HAP-1 (cell line): ENCODE results near the gene SHFL.

Source experiments
- DNase-seq, 2 experiments: peaks; one replicate each; pipeline ENCODE4 v3.0.0-alpha.2; 2016 to 2020; ENCODE audit warnings: low spot score in 2 of 2
- H3K27me3 ChIP-seq: fragments of 250-450 bp; sonication (Bioruptor Pico); 2 replicates; pipeline ENCODE4 v1.5.1; 2020; ENCODE audit warnings: low read depth, mild to moderate bottlenecking, moderate library complexity
- H3K36me3 ChIP-seq: fragments of 250-450 bp; sonication (Bioruptor Pico); replicated peaks from 2 replicates; pipeline ENCODE4 v1.5.1; 2020; ENCODE audit warnings: mild to moderate bottlenecking
- H3K4me1 ChIP-seq: fragments of 250-450 bp; sonication (Bioruptor Pico); 2 replicates; pipeline ENCODE4 v1.5.1; 2020; ENCODE audit warnings: mild to moderate bottlenecking
- H3K4me3 ChIP-seq: fragments of 250-450 bp; sonication (Bioruptor Pico); 2 replicates; pipeline ENCODE4 v1.5.1; 2020; ENCODE audit warnings: mild to moderate bottlenecking, moderate library complexity
- H3K9me3 ChIP-seq: fragments of 250-450 bp; sonication (Bioruptor Pico); 2 replicates; pipeline ENCODE4 v1.5.1; 2020; ENCODE audit warnings: mild to moderate bottlenecking, moderate library complexity
- in situ Hi-C: fragments of 300-500 bp; cut with MboI; formaldehyde crosslinking; loops from 3 replicates; pipeline ENCODE4 v1.14.3; 2020; ENCODE audit warnings: low sequenced_read_pairs, inconsistent platforms, mixed read lengths

SHFL gene

DNA sequence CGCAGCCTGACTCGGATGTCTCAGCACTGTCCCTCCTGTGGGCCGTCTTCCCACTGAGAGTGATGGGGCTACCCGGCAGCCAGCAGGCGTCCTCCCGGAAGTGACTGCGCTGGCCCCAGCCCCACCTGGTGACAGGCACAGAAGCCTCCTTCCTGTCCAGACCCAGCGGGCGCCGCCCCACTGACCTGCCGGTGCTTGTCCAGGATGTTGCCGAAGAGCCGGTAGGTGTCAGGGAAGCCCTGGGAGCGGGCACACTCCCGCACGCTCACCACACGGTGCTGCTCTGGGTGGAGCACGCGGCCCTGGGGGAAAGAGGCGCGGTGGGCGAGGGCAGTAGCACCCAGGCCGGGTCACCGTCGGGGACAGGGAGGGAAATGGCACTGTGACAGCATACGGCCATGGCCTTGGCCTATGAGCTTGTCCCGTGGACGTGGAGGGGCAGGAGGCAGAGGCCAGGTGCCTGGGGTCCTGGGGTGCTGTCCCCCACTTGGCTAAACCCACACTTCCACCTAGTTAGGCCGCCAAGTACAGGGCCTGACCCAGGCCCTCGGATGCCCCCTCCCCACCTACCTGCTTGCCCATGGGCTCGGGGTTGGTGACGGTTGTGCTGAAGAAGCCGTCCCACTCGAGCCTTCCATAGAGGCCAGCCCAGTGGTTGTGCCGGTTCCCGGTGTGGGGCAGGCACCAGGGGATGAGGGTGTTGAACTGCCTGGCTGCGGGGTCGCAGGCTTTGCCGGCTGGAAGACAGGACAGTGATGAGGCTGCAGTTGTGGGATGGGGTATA lies 49.6 kb downstream of the SHFL start:
- peaks cover 88% of the 10 kb centered on the region for H3K36me3 ChIP-seq
- H3K4me3 ChIP-seq: no peak overlapping the region
- H3K27me3 ChIP-seq: no peaks in the 10 kb centered on the region
- H3K9me3 ChIP-seq: no peaks in the 10 kb centered on the region
- in situ Hi-C loops: no loop called here
- H3K4me1 ChIP-seq: no peaks in the 10 kb centered on the region
- no peak for DNase-seq

DNA sequence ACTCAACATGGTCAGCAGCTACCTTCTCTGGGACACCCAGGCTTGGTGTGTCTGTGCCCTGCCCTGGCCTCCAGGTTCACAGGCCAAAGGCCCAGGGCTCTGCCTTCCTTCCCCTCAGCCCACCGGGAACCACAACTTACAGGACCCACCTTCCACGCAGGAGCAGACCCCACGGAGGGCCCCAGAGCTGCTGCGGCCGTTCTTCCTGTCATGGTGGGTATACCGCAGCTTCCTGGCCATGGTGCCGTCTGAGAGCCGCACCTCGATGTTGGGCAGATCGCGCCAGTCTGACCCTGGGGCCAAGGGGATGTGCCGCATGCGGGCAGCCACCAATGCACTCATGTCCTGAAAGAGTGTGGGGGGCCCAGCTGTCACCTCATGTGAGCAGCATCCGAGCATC lies 50.8 kb downstream of the SHFL start:
- Histone ChIP-seq H3K27me3 (no peaks in the 10 kb centered on the region), H3K4me3 (no peak overlapping the region), H3K36me3 (peaks cover 89% of the 10 kb centered on the region), H3K4me1 (no peaks in the 10 kb centered on the region), H3K9me3 (no peaks in the 10 kb centered on the region)
- in situ Hi-C loops: no loop called here
- no peak for DNase-seq

DNA sequence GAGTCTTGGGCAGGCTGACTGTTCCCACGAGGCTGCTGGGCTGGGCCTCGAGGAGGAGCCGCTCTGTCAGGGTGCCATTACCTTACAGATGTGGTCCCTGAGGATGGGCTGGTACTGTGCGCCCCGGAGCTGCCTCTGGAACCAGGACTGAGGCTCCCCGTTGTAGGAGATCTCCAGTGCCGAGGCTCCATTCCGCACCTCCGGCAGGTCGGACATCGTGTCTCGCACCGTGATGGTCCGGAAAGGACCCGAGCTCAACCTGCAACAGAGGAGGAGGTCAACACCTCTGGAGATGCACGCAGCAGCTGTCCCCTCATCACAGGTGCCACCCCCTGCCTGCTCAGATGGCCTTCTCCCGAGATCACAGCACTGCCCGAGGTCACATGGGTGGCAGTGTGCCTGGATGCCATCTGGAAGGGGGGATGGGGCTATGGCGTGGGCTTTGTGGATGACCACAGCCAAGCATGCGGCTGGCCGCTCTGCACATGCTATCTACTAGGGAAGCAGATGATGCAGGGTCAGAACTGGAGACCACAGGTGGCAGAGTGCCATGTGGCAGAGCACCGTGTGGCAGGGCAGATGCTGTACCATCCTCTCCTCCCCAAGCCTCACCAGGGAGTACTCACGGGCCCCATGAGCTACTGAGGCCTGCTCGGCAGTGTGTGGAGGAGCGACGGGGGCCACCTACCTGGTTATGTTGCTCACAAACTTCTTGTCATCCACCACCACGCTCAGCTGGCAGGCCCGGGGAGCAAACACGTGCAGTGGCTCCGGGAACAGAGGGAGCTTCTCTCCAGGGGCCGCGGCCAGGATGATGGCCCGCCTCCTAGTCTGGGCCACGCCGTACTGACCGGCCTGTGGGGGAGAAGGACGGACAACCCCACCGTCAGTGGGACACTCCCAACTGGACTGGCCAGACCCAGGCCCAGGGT lies 51.9 kb downstream of the SHFL start:
- no peak for DNase-seq
- Histone ChIP-seq H3K36me3 (peaks cover 91% of the 10 kb centered on the region), H3K4me3 (no peak overlapping the region), H3K4me1 (no peaks in the 10 kb centered on the region), H3K27me3 (no peaks in the 10 kb centered on the region), H3K9me3 (no peaks in the 10 kb centered on the region)
- in situ Hi-C loops: no loop called here

DNA sequence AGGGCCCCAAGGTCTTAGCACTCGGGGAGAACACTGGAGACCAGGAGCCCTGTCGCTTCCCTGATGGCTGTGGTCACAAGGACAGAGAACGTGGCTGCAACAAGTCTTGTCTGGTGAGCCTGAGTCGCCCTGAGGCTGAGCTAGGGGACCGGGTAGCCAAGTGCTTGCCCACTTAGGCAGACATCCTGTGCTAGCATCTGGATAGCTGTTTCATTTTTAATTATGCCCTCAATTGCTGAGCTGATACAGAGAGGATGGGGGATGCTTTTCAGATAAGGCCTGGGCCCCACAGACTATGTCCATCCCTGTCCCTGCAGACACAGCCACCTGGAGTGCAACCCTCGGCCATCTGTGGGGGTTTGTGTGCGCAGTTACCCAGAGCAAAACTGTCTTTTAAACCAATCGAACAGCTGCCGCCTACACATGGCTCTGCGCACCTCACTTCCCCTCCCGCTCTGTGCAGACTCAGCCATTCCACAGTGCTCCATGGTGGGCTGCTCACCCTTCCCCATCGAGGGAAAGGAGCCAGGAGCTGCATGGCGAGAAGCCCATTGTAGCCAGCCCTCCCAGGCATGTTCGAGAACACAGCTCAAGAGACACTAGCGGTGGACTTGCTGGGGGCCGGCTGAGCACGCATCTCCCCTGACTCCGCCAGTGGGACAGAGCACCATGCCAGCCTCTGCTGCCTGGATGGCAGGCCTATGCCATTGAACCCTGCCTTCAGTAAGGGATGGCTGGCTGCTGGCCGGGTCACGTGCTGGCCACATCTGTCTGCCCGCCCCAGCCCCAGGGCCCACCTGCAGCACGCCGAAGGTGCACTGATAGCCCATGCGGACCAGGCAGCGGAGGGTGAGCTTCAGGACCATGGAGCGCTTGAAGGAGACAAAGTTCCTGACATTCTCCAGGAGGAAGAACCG lies 53.0 kb downstream of the SHFL start:
- H3K4me3 ChIP-seq: no peak overlapping the region
- H3K9me3 ChIP-seq: no peaks in the 10 kb centered on the region
- in situ Hi-C loops: no loop called here
- peaks cover 91% of the 10 kb centered on the region for H3K36me3 ChIP-seq
- no peak for DNase-seq
- no peaks in the 10 kb centered on the region for H3K27me3 ChIP-seq
- H3K4me1 ChIP-seq: no peaks in the 10 kb centered on the region

DNA sequence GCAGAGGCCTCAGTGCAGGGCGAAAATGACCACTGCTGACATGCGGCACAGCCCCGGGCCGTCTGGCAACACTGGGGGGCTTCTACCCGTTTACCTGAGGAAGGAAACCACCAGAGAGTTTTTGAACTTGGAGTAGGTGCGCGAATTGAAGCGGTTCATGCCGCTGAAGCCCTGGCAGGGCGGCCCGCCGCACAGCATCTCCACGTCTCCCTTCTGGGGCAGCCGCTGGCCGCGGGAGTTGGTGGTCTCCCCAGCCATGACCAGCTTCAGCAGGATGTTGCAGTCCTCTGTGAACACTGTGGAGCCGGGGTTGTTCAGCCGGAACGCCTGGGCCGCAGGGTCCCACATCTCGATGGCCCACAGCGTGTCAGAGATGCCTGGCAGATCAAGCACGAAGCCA lies 53.8 kb downstream of the SHFL start:
- H3K27me3 ChIP-seq: no peaks in the 10 kb centered on the region
- no peaks in the 10 kb centered on the region for H3K9me3 ChIP-seq
- H3K4me3 ChIP-seq: no peak overlapping the region
- no peak for DNase-seq
- no peaks in the 10 kb centered on the region for H3K4me1 ChIP-seq
- peaks cover 95% of the 10 kb centered on the region for H3K36me3 ChIP-seq
- in situ Hi-C loops: no loop called here

DNA sequence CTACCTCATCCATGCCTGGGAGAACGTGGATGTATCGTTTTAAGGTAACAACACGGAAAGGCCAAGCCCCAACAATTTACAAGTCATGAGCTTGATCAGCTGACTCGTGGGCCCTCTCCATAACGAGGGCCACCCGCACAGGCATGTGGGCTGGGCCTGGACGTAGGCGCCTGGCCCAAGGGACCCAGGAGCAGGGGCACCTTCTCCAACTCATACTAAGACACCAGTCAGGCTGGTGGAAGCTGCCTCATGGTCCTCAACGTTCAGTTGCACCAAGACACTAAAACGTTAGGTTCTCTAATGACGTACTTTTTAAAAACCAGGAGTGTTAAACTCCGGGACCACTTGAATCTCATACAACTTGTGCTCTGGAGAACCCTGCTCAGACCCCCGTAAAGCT lies 55.4 kb downstream of the SHFL start:
- no peak for DNase-seq
- H3K36me3 ChIP-seq: peaks cover 97% of the 10 kb centered on the region
- H3K4me1 ChIP-seq: no peaks in the 10 kb centered on the region
- H3K4me3 ChIP-seq: no peak overlapping the region
- no peaks in the 10 kb centered on the region for H3K27me3 ChIP-seq
- in situ Hi-C loops: no loop called here
- H3K9me3 ChIP-seq: no peaks in the 10 kb centered on the region

DNA sequence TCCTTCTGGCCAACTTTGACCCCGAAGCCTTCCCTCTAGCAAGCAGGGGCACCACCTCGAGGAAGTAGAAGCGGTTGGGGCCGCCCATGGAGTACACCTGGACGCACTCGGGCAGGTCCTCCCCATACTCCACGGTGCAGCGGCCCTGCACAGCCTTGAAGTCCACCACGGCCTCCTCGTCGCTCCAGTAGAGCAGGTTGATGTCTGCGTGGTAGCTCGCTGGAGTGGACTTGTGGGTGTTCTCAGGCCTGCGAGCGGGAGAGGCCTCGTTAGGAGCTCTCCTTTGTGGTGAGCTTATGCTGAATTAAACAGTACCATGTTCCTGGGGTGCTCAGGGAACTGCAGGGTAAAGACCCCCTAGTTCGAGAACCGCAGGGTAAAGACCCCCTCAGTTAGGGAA lies 55.9 kb downstream of the SHFL start:
- DNase-seq: no peak
- in situ Hi-C loops: no loop called here
- Histone ChIP-seq H3K4me3 (no peak overlapping the region), H3K36me3 (peaks cover 97% of the 10 kb centered on the region), H3K27me3 (no peaks in the 10 kb centered on the region), H3K9me3 (no peaks in the 10 kb centered on the region), H3K4me1 (no peaks in the 10 kb centered on the region)
